Measurements from ENCODE around the gene FRMPD2. TPM values are rescaled to one million over a fixed set of nuclear protein-coding genes. Genes with fewer than 3 reads are reported as not detected.
A peak's percentile ranks its signal among the peaks of the same experiment; 100 is the strongest.
"Not testable (repeated sequence)": the region's sequence is repeated elsewhere in the genome, so short reads cannot be mapped to it uniquely, and the experiment has no call there.

Gene FRMPD2
- total RNA-seq, 1 experiment from 2014 or later, result not detected

- no peak for DNase-seq (ENCODE audit: low spot score)
Observed at GRCh38 chr10:48290286-48290685, 15.8 kb upstream of the FRMPD2 start.

GRCh38 chr10:48289501-48290238 is 15.2 kb upstream of the FRMPD2 start:
- DNase-seq (ENCODE audit: low spot score), result peak; percentile 47

GRCh38 chr10:48288661-48289060 is 14.2 kb upstream of the FRMPD2 start:
- no peak for DNase-seq (ENCODE audit: low spot score)

- DNase-seq (ENCODE audit: low spot score), result no peak
Observed at GRCh38 chr10:48287417-48288391, 13.2 kb upstream of the FRMPD2 start.

GRCh38 chr10:48286356-48286755 is 11.9 kb upstream of the FRMPD2 start:
- no peak for DNase-seq (ENCODE audit: low spot score)

GRCh38 chr10:48285710-48286109 is 11.2 kb upstream of the FRMPD2 start:
- no peak for DNase-seq (ENCODE audit: low spot score)

GRCh38 chr10:48284811-48285210 is 10.3 kb upstream of the FRMPD2 start:
- DNase-seq (ENCODE audit: low spot score), result no peak

- no peak for DNase-seq (ENCODE audit: low spot score)
Observed at GRCh38 chr10:48284002-48284546, 9.6 kb upstream of the FRMPD2 start.

- no peak for DNase-seq (ENCODE audit: low spot score)
Observed at GRCh38 chr10:48282829-48283228, 8.3 kb upstream of the FRMPD2 start.

- not testable (repeated sequence) for DNase-seq (ENCODE audit: low spot score)
Observed at GRCh38 chr10:48281697-48282096, 7.2 kb upstream of the FRMPD2 start.

- no peak for DNase-seq (ENCODE audit: low spot score)
Observed at GRCh38 chr10:48279081-48279751, 4.7 kb upstream of the FRMPD2 start.

- no peak for DNase-seq (ENCODE audit: low spot score)
Observed at GRCh38 chr10:48277093-48277492, 2.6 kb upstream of the FRMPD2 start.

- no peak for DNase-seq (ENCODE audit: low spot score)
Observed at GRCh38 chr10:48273741-48274140, 755 bp downstream of the FRMPD2 start.

GRCh38 chr10:48272682-48273081 is 1.8 kb downstream of the FRMPD2 start:
- no peak for DNase-seq (ENCODE audit: low spot score)

GRCh38 chr10:48271047-48271730 is 3.3 kb downstream of the FRMPD2 start:
- DNase-seq (ENCODE audit: low spot score), result no peak

- DNase-seq (ENCODE audit: low spot score), result no peak
Observed at GRCh38 chr10:48266528-48266927, 8.0 kb downstream of the FRMPD2 start.

- no peak for DNase-seq (ENCODE audit: low spot score)
Observed at GRCh38 chr10:48258105-48258504, 16.4 kb downstream of the FRMPD2 start.

GRCh38 chr10:48257407-48257961 is 17.0 kb downstream of the FRMPD2 start:
- DNase-seq (ENCODE audit: low spot score), result no peak

- no peak for DNase-seq (ENCODE audit: low spot score)
Observed at GRCh38 chr10:48255722-48256121, 18.8 kb downstream of the FRMPD2 start.

- DNase-seq (ENCODE audit: low spot score), result no peak
Observed at GRCh38 chr10:48254750-48255512, 19.6 kb downstream of the FRMPD2 start.

All from H4 (cell line).